ENCODE measurements around the gene TMEM260.

GRCh38 chr14:56632195-56632594 lies 52.6 kb downstream of the TMEM260 start:
- TF ChIP-seq EZH2 (IDR thresholded peaks at IDR 0.05; ENCODE audit: low read depth, unreplicated experiment), result no peak
- no peak for TF ChIP-seq CTCF (conservative IDR thresholded peaks at IDR 0.05; ENCODE audit: low read depth in 2 of 2)
- no peak for TF ChIP-seq EZH2phosphoT487 (IDR thresholded peaks at IDR 0.05; ENCODE audit: unreplicated experiment)
- no peak for TF ChIP-seq REST (IDR thresholded peaks at IDR 0.05; ENCODE audit: unreplicated experiment)
- no peak for TF ChIP-seq POLR2AphosphoS5 (IDR thresholded peaks at IDR 0.05; ENCODE audit: low read depth)
- no peak for TF ChIP-seq CREB1 (CRISPR knock-in tag; IDR thresholded peaks at IDR 0.05; ENCODE audit: low read depth)
